ENCODE results near the gene DAG1. TPM values are rescaled to one million over a fixed set of nuclear protein-coding genes. Genes with fewer than 3 reads are reported as not detected.

Gene DAG1
- polyA plus RNA-seq (2012; rRNA removed) = 50.2 and 54.4 TPM in 2 replicates
- 32.6 and 48.4 TPM in 2 replicates for polyA plus RNA-seq (2012; cell fraction: cytosol; rRNA removed)
- polyA plus RNA-seq (2012; cell fraction: nucleus; rRNA removed) = 33.9 and 54.3 TPM in 2 replicates

DNA sequence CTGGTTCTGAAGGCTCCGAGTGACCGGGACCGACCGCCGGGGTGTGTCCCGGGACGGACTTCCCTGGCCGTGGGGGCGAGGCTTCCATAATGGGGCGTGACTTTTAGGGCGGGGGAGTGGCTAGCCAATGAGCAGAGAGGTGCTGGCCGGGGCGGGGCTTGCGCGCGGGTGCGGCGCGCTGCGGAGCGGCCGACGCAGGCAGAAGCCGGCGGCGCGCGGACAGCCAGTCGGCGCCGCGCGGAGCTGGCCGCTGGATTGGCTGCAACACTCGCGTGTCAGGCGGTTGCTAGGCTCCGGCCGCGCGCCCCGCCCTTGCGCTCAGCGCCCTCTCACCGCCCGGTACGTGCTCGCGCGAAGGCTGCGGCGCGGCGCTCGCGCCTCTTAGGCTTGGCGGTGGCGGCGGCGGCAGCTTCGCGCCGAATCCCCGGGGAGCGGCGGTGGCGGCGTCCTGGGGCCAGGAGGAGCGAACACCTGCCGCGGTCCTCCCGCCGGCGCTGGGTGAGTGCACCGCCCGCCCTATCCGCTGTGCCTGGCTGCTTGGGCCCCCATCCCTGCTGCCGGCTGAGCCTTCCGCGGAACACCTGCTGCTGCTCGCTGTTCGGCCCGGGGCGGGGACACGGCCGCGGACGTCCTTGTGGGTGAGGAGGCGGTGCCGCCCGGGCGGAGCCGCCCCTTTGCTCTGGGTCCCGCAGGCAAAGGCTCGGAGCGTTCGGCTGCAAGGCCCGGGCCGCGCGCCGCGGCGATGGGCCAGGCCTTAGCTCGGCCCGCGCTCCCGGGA lies at the start of gene DAG1:
Gene DAG1, plus strand, starts transcription at position 332 of the 778 bp plus-strand sequence. CDS start 40,268 bp downstream, outside the sequence.
- ChIA-PET POLR2A (interaction anchor here (0.5 to 1.4 kb wide), 8 partner anchors 11 to 470 kb away, joined by 3 to 5 read pairs (median 3); partner anchors contain the start of genes RBM6, RHOA, TCTA and USP4), CTCF (interaction anchor here (0.5 to 3.4 kb wide), 6 partner anchors 11 to 252 kb away, joined by 3 to 19 read pairs (median 4); partner anchors contain the start of gene USP4)
- TF ChIP-seq, protein P1, sequence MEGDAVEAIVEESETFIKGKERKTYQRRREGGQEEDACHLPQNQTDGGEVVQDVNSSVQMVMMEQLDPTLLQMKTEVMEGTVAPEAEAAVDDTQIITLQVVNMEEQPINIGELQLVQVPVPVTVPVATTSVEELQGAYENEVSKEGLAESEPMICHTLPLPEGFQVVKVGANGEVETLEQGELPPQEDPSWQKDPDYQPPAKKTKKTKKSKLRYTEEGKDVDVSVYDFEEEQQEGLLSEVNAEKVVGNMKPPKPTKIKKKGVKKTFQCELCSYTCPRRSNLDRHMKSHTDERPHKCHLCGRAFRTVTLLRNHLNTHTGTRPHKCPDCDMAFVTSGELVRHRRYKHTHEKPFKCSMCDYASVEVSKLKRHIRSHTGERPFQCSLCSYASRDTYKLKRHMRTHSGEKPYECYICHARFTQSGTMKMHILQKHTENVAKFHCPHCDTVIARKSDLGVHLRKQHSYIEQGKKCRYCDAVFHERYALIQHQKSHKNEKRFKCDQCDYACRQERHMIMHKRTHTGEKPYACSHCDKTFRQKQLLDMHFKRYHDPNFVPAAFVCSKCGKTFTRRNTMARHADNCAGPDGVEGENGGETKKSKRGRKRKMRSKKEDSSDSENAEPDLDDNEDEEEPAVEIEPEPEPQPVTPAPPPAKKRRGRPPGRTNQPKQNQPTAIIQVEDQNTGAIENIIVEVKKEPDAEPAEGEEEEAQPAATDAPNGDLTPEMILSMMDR (IDR thresholded peaks at IDR 0.05) = no peak
- no peak for TF ChIP-seq FOSL2 (IDR thresholded peaks at IDR 0.05; ENCODE audit: borderline replicate concordance, low read depth)
- TF ChIP-seq FOXM1 (IDR thresholded peaks at IDR 0.05; ENCODE audit: low read depth) = no peak
- no peak for TF ChIP-seq SIN3A (IDR thresholded peaks at IDR 0.05; ENCODE audit: borderline replicate concordance, low read depth, low read length)
- TF ChIP-seq RAD21 (IDR thresholded peaks at IDR 0.05; ENCODE audit: low read length) = no peak
- TF ChIP-seq USF2 (IDR thresholded peaks at IDR 0.05; ENCODE audit: borderline replicate concordance, low read depth, low read length) = no peak
- TF ChIP-seq, protein P2, sequence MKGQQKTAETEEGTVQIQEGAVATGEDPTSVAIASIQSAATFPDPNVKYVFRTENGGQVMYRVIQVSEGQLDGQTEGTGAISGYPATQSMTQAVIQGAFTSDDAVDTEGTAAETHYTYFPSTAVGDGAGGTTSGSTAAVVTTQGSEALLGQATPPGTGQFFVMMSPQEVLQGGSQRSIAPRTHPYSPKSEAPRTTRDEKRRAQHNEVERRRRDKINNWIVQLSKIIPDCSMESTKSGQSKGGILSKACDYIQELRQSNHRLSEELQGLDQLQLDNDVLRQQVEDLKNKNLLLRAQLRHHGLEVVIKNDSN (IDR thresholded peaks at IDR 0.05; ENCODE audit: borderline replicate concordance, low read depth) = no peak
- peak; percentile 84 for TF ChIP-seq NRF1 (IDR thresholded peaks at IDR 0.05; ENCODE audit: low read depth, low read length)
- no peak for TF ChIP-seq MEF2A (IDR thresholded peaks at IDR 0.05; ENCODE audit: borderline replicate concordance, low read depth)
- no peak; a peak in 1 of 4 replicates for TF ChIP-seq EP300 (IDR thresholded peaks at IDR 0.05; ENCODE audit: borderline replicate concordance in 1 of 2, low read depth in 1 of 2, low read length in 1 of 2)
- TF ChIP-seq EZH2phosphoT487 (IDR thresholded peaks at IDR 0.05; ENCODE audit: borderline replicate concordance, low read depth) = no peak
- peak; percentile 64 for TF ChIP-seq POLR2AphosphoS5 (IDR thresholded peaks at IDR 0.05; ENCODE audit: low read depth, low read length)
- peak; percentile 7; the same call in 1 of the 2 replicates for TF ChIP-seq ELF1 (IDR thresholded peaks at IDR 0.05)
- TF ChIP-seq YY1 (IDR thresholded peaks at IDR 0.05; ENCODE audit: low read depth) = no peak
- 0 out of 2 replicates have a peak, but pooled peaks have one; percentile 25 for TF ChIP-seq TAF1 (IDR thresholded peaks at IDR 0.05; ENCODE audit: borderline replicate concordance, low read depth, low read length)
- TF ChIP-seq, protein P3, sequence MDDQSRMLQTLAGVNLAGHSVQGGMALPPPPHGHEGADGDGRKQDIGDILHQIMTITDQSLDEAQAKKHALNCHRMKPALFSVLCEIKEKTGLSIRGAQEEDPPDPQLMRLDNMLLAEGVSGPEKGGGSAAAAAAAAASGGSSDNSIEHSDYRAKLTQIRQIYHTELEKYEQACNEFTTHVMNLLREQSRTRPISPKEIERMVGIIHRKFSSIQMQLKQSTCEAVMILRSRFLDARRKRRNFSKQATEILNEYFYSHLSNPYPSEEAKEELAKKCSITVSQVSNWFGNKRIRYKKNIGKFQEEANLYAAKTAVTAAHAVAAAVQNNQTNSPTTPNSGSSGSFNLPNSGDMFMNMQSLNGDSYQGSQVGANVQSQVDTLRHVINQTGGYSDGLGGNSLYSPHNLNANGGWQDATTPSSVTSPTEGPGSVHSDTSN (IDR thresholded peaks at IDR 0.05) = no peak; the same call in 1 of the 2 replicates
- no peak for TF ChIP-seq ZBTB33 (IDR thresholded peaks at IDR 0.05; ENCODE audit: borderline replicate concordance, low read depth)
- no peak for TF ChIP-seq GABPA (IDR thresholded peaks at IDR 0.05; ENCODE audit: low read depth)
- TF ChIP-seq RFX5 (IDR thresholded peaks at IDR 0.05; ENCODE audit: low read length) = peak; percentile 76; the same call in 1 of the 2 replicates
- no peak for TF ChIP-seq RCOR1 (IDR thresholded peaks at IDR 0.05; ENCODE audit: low read length)
- no peak for TF ChIP-seq TEAD4 (IDR thresholded peaks at IDR 0.05; ENCODE audit: borderline replicate concordance, insufficient read depth)

More for the DNA sequence above, at the start of gene DAG1:
- H3K27me3 ChIP-seq (ENCODE audit: insufficient read depth) = no peaks in the 10 kb centered on the region
- H3F3A ChIP-seq (replicated peaks; ENCODE audit: insufficient read depth) = peaks cover 29% of the 10 kb centered on the region
- no CpG with 5 or more reads among the region's 108 CpGs for WGBS (ENCODE audit: low lambda C conversion rate)
- H3K9me3 ChIP-seq = no peaks in the 10 kb centered on the region
- peak; percentile 97 for DNase-seq
- H3K27ac ChIP-seq (ENCODE audit: low read depth in 2 of 2, low read length in 1 of 2) = peak within 1 kb of the TSS; percentile 97
- peak within 1 kb of the TSS; percentile 82 for H3K9ac ChIP-seq
- H3K9me2 ChIP-seq = no peaks in the 10 kb centered on the region
- peak within 1 kb of the TSS; percentile 86 for H2AFZ ChIP-seq (ENCODE audit: low read depth)
- peak within 1 kb of the TSS; percentile 87 for H3K4me2 ChIP-seq
- H3K36me3 ChIP-seq (replicated peaks in 1 of 2; ENCODE audit: control insufficient read depth in 1 of 2, insufficient read depth in 2 of 2, low read length in 1 of 2) = no peaks in the 10 kb centered on the region
- peaks cover 6% of the 10 kb centered on the region; the same call in 1 of the 2 replicates for H4K20me1 ChIP-seq (ENCODE audit: insufficient read depth)
- H3K4me1 ChIP-seq (ENCODE audit: control insufficient read depth in 1 of 2, insufficient read depth in 2 of 2, low read depth in 1 of 2, low read length in 1 of 2) = peaks cover 5 to 20% of the 10 kb centered on the region in 2 experiments; a peak in 2 of 4 replicates
- H3K4me3 ChIP-seq (ENCODE audit: low read depth in 2 of 2, low read length in 1 of 2) = peak within 1 kb of the TSS; percentile 74 to 75
- peaks cover 43% of the 10 kb centered on the region for H3K79me2 ChIP-seq (ENCODE audit: insufficient read depth)

Data from SK-N-SH (cell line).